H1 (cell line): Measurements from ENCODE around the gene FADS3. TPM values are rescaled to one million over a fixed set of nuclear protein-coding genes. Genes with fewer than 3 reads are reported as not detected.

Source experiments
- SIN3A ChIP-seq, 2 experiments: IDR thresholded peaks in 1 of 2; conservative IDR thresholded peaks in 1 of 2; 2 replicates each; pipeline ENCODE4 v1.6.1; 2011 to 2012; ENCODE audit warnings: low read length in 2 of 2, improper control_type of control experiment in 1 of 2, low read depth in 1 of 2, mild to moderate bottlenecking in 1 of 2
- polyA plus RNA-seq, 7 experiments: library from polyadenylated mRNA; depleted of rRNA in 3 of 7; stranded (reverse) in 5 of 7; unstranded in 2 of 7; fragments of >200 nt in 5 of 7; fragments of 200-250 nt in 2 of 7; gene quantifications; 1 replicate in 5 of 7; 2 replicates in 1 of 7; 4 replicates in 1 of 7; pipeline versions ENCODE4 v1.2.1 to v1.2.3, GENCODE V29; 2011 to 2013; ENCODE audit warnings: missing spikeins in 2 of 7, mixed read lengths in 2 of 7
- total RNA-seq: library from RNA; stranded (reverse); fragmentation: NEBNext Ultra II Directional; extraction: Animal tissue kit (Norgen Biotek cat#: 25700); gene quantifications from 2 replicates; pipeline ENCODE4 v1.2.1, GENCODE V29; 2021

FADS3 gene
- total and polyA plus RNA-seq, 2 of the 8 experiments (the other 6 are each of a cell fraction or from before 2014, with no cell fraction given), result 43.8 to 76.3 TPM

- no peak for TF ChIP-seq SIN3A (conservative IDR thresholded peaks at IDR 0.05 in 1 of 2, IDR thresholded peaks at IDR 0.05 in 1 of 2; ENCODE audit: low read depth in 1 of 2, low read length in 2 of 2)
Observed at GRCh38 chr11:61886643-61887042, 4.7 kb downstream of the FADS3 start (continued).
